GM12892 (cell line): ENCODE measurements around the gene FAM24B.

ENCODE experiments used
- POLR2A ChIP-seq: IDR thresholded peaks from 2 replicates; pipeline ENCODE4 v1.6.1; 2011; ENCODE audit warnings: low read depth, low read length, control low read depth
- POLR2AphosphoS5 ChIP-seq: IDR thresholded peaks from 2 replicates; pipeline ENCODE4 v1.6.1; 2011; ENCODE audit warnings: low read depth, low read length, control low read depth
- TAF1 ChIP-seq: IDR thresholded peaks from 2 replicates; pipeline ENCODE4 v1.6.1; 2011; ENCODE audit warnings: low read depth, mild to moderate bottlenecking, control low read depth, low read length, borderline replicate concordance

- TF ChIP-seq TAF1: no peak
- TF ChIP-seq POLR2A: no peak
- no peak for TF ChIP-seq POLR2AphosphoS5
Measured at GRCh38 chr10:122830273-122830964, 49.0 kb downstream of the FAM24B start.
